GM23248 (cell line): ENCODE data around the gene CTSW. TPM values are rescaled to one million over a fixed set of nuclear protein-coding genes. Genes with fewer than 3 reads are reported as not detected.

Experiments
- DNase-seq: peaks from one replicate; pipeline ENCODE4 v3.0.0-alpha.2; 2015
- H2AFZ ChIP-seq: fragments of 200-600 bp; sonication (generic); 2 replicates; pipeline ENCODE4 v1.6.1; 2016; ENCODE audit warnings: antibody characterized with exemption
- H3F3A ChIP-seq: fragments of 200-600 bp; sonication (generic); 2 replicates; pipeline ENCODE4 v1.6.1; 2016; ENCODE audit warnings: mild to moderate bottlenecking, antibody characterized with exemption, mixed run types; ENCODE audit not compliant: insufficient read depth
- H3K27ac ChIP-seq: fragments of 200-600 bp; sonication (generic); 2 replicates; pipeline ENCODE4 v1.5.1; 2016; ENCODE audit warnings: mild to moderate bottlenecking
- H3K27me3 ChIP-seq: fragments of 200-600 bp; sonication (generic); replicated peaks from 2 replicates; pipeline ENCODE4 v1.6.1; 2016; ENCODE audit warnings: mild to moderate bottlenecking; ENCODE audit not compliant: insufficient read depth
- H3K36me3 ChIP-seq: fragments of 200-600 bp; sonication (generic); 2 replicates; pipeline ENCODE4 v1.6.1; 2016; ENCODE audit warnings: low read depth, mild to moderate bottlenecking
- H3K4me1 ChIP-seq: fragments of 200-600 bp; sonication (generic); 2 replicates; pipeline ENCODE4 v1.6.1; 2016; ENCODE audit warnings: mild to moderate bottlenecking; ENCODE audit not compliant: insufficient read depth
- H3K4me2 ChIP-seq: fragments of 200-600 bp; sonication (generic); one replicate; pipeline ENCODE4 v1.6.1; 2016; ENCODE audit warnings: mild to moderate bottlenecking; ENCODE audit not compliant: unreplicated experiment
- H3K4me3 ChIP-seq: fragments of 200-600 bp; sonication (generic); 2 replicates; pipeline ENCODE4 v1.5.1; 2016; ENCODE audit warnings: mild to moderate bottlenecking
- H3K79me2 ChIP-seq: fragments of 200-600 bp; sonication (generic); 2 replicates; pipeline ENCODE4 v1.6.1; 2016; ENCODE audit warnings: mild to moderate bottlenecking; ENCODE audit not compliant: insufficient read depth
- H3K9ac ChIP-seq: fragments of 200-600 bp; sonication (generic); 2 replicates; pipeline ENCODE4 v1.6.1; 2016; ENCODE audit warnings: mild to moderate bottlenecking
- H3K9me2 ChIP-seq: fragments of 200-600 bp; sonication (generic); 2 replicates; pipeline ENCODE4 v1.6.1; 2016; ENCODE audit warnings: mixed run types, mild to moderate bottlenecking, moderate library complexity; ENCODE audit not compliant: insufficient read depth
- H3K9me3 ChIP-seq: fragments of 200-600 bp; sonication (generic); one replicate; pipeline ENCODE4 v1.6.1; 2017; ENCODE audit warnings: low read depth
- H4K20me1 ChIP-seq: fragments of 200-600 bp; sonication (generic); 2 replicates; pipeline ENCODE4 v1.6.0; 2016; ENCODE audit not compliant: insufficient read depth
- EZH2 ChIP-seq: fragments of 200-600 bp; sonication (generic); IDR thresholded peaks from 2 replicates; pipeline ENCODE4 v1.6.1; 2018; ENCODE audit warnings: antibody characterized with exemption, mild to moderate bottlenecking; ENCODE audit not compliant: insufficient read depth, poor library complexity, severe bottlenecking
- EZH2phosphoT487 ChIP-seq: fragments of 200-600 bp; sonication (generic); IDR thresholded peaks from 2 replicates; pipeline ENCODE4 v1.6.1; 2018; ENCODE audit warnings: antibody characterized with exemption, moderate library complexity, mild to moderate bottlenecking, low read depth; ENCODE audit not compliant: insufficient read depth
- WGBS, 2 experiments: methylation state at CpG; one replicate each; pipeline ENCODE4 v1.1.6; 2015 to 2017; ENCODE audit warnings: low lambda C conversion rate in 2 of 2, low coverage in 1 of 2; ENCODE audit errors: missing lambda C conversion rate in 2 of 2; 5-methylcytosine and 5-hydroxymethylcytosine counted together
- in situ Hi-C: fragments of 300-500 bp; cut with MboI; formaldehyde crosslinking; loops from 2 replicates; pipeline ENCODE4 v1.15.0; 2020
- polyA plus RNA-seq: library from polyadenylated mRNA; unstranded; fragments of >200 nt; fragmentation: Nextera tagmentation; extraction: Ambion mirVana; gene quantifications from 2 replicates; pipeline ENCODE4 v1.2.1, GENCODE V29; 2016
- total RNA-seq: library from RNA; depleted of rRNA; stranded (reverse); fragments of >200 nt; shearing (Covaris generic); gene quantifications from 2 replicates; pipeline ENCODE4 v1.2.3, GENCODE V29; 2014

Gene CTSW
- total and polyA plus RNA-seq, 2 experiments from 2014 or later = 0.23 to 1.1 TPM

GRCh38 chr11:65851811-65852507 is 27.7 kb upstream of the CTSW start:
- 81 to 91% methylated on average over 10 of the region's 10 CpGs for WGBS, 2 experiments
- Histone ChIP-seq H2AFZ (no peak overlapping the region), H3K4me1 (peaks cover 5% of the 10 kb centered on the region; the same call in 1 of the 2 replicates), H3K9me3 (no peaks in the 10 kb centered on the region), H3K4me2 (no peak overlapping the region), H3K4me3 (no peak overlapping the region), H3K79me2 (peaks cover 42% of the 10 kb centered on the region), H3K27ac (no peak overlapping the region), H3K27me3 (no peaks in the 10 kb centered on the region), H3K9ac (no peak overlapping the region), H4K20me1 (peaks cover 23% of the 10 kb centered on the region; the same call in 1 of the 2 replicates), H3F3A (peaks cover 59% of the 10 kb centered on the region), H3K36me3 (peaks cover 44% of the 10 kb centered on the region), H3K9me2 (no peaks in the 10 kb centered on the region)
- in situ Hi-C loops = no loop called here
- no peak for TF ChIP-seq EZH2
- TF ChIP-seq EZH2phosphoT487 = no peak
- no peak for DNase-seq

GRCh38 chr11:65852508-65853245 is 27.0 kb upstream of the CTSW start:
- H3K9me3 ChIP-seq = no peaks in the 10 kb centered on the region
- H3K27me3 ChIP-seq = no peaks in the 10 kb centered on the region
- H3K36me3 ChIP-seq = peaks cover 44% of the 10 kb centered on the region
- DNase-seq = no peak
- 88 to 92% methylated on average over 21 to 33 of the region's 33 CpGs for WGBS, 2 experiments
- in situ Hi-C loops = no loop called here
- TF ChIP-seq EZH2phosphoT487 = no peak
- TF ChIP-seq EZH2 = no peak
- H3K4me1 ChIP-seq = peaks cover 5% of the 10 kb centered on the region; the same call in 1 of the 2 replicates
- no peak overlapping the region for H3K4me3 ChIP-seq
- peaks cover 60% of the 10 kb centered on the region for H3F3A ChIP-seq
- H3K4me2 ChIP-seq = no peak overlapping the region
- H3K79me2 ChIP-seq = peaks cover 49% of the 10 kb centered on the region
- no peaks in the 10 kb centered on the region for H3K9me2 ChIP-seq
- H2AFZ ChIP-seq = no peak overlapping the region
- H3K9ac ChIP-seq = no peak overlapping the region
- H4K20me1 ChIP-seq = peaks cover 23% of the 10 kb centered on the region; the same call in 1 of the 2 replicates
- H3K27ac ChIP-seq = no peak overlapping the region

GRCh38 chr11:65853246-65853979 is 26.2 kb upstream of the CTSW start:
- TF ChIP-seq EZH2phosphoT487 = no peak
- TF ChIP-seq EZH2 = no peak
- Histone ChIP-seq H3K9me2 (no peaks in the 10 kb centered on the region), H4K20me1 (peaks cover 23% of the 10 kb centered on the region; the same call in 1 of the 2 replicates), H3K4me3 (no peak overlapping the region), H3K79me2 (peaks cover 49% of the 10 kb centered on the region), H3K4me2 (no peak overlapping the region), H3K9ac (peak overlapping the region; percentile 16; the same call in 1 of the 2 replicates), H3F3A (peaks cover 62% of the 10 kb centered on the region), H2AFZ (no peak overlapping the region), H3K36me3 (peaks cover 44% of the 10 kb centered on the region), H3K9me3 (no peaks in the 10 kb centered on the region), H3K27me3 (no peaks in the 10 kb centered on the region), H3K4me1 (peaks cover 5% of the 10 kb centered on the region; the same call in 1 of the 2 replicates), H3K27ac (no peak overlapping the region)
- 81% methylated on average over 6 of the region's 6 CpGs for WGBS, 2 experiments
- DNase-seq = no peak
- in situ Hi-C loops = no loop called here

- Histone ChIP-seq H3K9ac (peak overlapping the region; percentile 16; the same call in 1 of the 2 replicates), H2AFZ (no peak overlapping the region), H3K79me2 (peaks cover 49% of the 10 kb centered on the region), H3K9me3 (no peaks in the 10 kb centered on the region), H3F3A (peaks cover 69% of the 10 kb centered on the region), H3K27ac (no peak overlapping the region; the same call in 1 of the 2 replicates), H3K36me3 (peaks cover 44% of the 10 kb centered on the region), H3K4me1 (peaks cover 5% of the 10 kb centered on the region; the same call in 1 of the 2 replicates), H3K27me3 (no peaks in the 10 kb centered on the region), H4K20me1 (peaks cover 23% of the 10 kb centered on the region; the same call in 1 of the 2 replicates), H3K9me2 (no peaks in the 10 kb centered on the region), H3K4me2 (no peak overlapping the region), H3K4me3 (no peak overlapping the region)
- in situ Hi-C loops = no loop called here
- DNase-seq = no peak
- TF ChIP-seq EZH2phosphoT487 (no peak), EZH2 (no peak)
- 96 to 98% methylated on average over 4 of the region's 4 CpGs for WGBS, 2 experiments
These were observed 25.5 kb upstream of the CTSW start for GRCh38 chr11:65854161-65854592.
